Epidermal melanocyte (primary cell): Measurements from ENCODE around the gene MAP2K5.

Experiments used
- DNase-seq: peaks from one replicate; pipeline ENCODE4 v3.0.0; 2011; ENCODE audit warnings: low spot score; ENCODE audit not compliant: insufficient read length

MAP2K5 gene

DNA sequence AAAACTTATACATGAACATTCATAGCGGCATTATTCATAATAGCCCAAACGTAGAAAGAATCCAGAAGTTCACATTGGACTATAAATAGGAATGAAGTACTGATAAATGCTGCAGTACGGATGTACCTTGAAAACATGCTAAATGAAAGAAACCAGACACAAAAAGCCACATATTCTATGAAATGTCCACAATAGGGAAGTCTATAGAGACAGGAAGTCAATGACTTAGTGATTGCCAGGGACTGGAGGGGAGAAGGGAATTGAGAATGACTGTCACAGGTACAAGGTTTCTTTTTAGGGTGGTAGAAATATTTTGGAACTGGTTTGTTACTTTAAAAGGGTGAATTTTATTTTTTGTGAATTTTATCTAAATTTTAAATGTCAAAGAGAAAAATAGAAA, 211.4 kb downstream of the MAP2K5 start:
- no peak for DNase-seq

GRCh38 chr15:67755264-67755663, 212.8 kb downstream of the MAP2K5 start:
- DNase-seq, result no peak

- no peak for DNase-seq
Measured at GRCh38 chr15:67755936-67756335, 213.4 kb downstream of the MAP2K5 start.

- no peak for DNase-seq
Measured at GRCh38 chr15:67758619-67759300, 216.3 kb downstream of the MAP2K5 start.

DNA sequence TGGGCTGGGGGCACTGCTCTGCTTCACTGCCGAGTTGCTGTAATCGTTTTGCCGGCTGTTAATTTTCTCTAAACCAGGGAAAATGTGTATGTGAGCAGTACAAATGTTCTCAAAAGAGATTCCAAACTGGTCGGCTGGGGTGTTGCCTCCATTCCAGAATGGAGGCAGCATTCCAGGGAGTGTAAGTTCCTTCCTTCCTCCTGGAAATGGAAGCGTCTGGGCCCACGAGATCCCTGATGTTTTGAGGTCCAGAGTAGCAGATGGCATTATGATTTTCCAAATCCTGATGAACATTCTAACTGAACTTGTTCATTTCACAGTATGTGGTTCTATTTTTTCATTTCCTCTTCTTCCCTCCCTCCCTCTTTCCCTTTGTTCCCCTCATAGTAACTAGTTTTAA, 218.4 kb downstream of the MAP2K5 start:
- no peak for DNase-seq

GRCh38 chr15:67761343-67761742, 218.8 kb downstream of the MAP2K5 start:
- DNase-seq, result no peak

GRCh38 chr15:67762610-67763368, 220.3 kb downstream of the MAP2K5 start:
- no peak for DNase-seq

DNA sequence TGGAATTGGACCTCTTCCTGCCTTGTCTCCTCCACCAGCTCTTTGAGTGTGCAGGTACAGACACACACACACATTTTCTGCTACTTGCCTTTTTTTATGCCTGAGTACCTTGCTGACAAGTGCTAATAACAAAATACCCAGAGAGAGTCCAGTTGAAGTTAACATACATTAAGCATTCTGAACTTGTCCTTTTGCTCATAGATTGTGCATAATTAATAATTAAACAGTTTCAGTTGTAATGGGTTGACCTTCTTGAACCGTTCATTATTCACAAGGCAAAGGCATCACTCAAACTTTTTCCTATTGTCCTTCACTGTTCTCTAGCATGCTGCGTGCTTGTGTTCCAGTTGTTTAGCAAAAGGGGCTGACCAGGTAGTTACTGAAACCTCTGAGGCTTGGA, 223.2 kb downstream of the MAP2K5 start:
- DNase-seq, result no peak

- no peak for DNase-seq
Measured at GRCh38 chr15:67766968-67767367, 224.5 kb downstream of the MAP2K5 start.

DNA sequence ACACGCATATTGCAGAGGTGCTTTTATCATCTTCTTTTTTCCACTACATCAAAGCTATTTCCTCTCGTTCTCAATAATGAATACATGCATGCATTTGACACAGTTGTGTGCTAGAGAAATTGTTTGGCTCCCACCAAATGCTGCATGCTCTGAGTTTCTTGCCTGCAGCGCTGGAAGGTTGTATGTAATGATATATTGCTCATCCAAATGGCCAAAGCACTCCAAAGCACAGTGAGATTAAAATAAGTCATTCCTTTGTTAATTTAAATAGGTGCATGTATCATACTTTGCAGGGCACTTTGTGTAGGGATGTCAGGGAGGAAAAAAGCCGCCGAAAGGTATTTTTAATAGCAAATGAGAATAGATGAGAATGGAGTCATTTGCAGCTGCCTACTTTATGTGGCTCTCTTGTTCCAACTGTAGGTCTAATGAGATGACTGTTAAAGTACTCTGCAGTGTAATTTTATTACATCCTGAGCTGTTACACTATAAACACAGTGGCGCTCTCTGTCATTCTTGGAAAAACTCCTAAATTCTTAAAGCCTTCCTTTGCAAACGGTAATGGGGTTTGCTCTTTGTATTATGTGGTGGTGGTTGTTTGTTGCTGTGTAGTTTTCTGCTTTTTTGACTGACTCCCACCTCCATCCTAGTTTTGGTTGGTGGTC, 225.9 kb downstream of the MAP2K5 start:
- no peak for DNase-seq

DNA sequence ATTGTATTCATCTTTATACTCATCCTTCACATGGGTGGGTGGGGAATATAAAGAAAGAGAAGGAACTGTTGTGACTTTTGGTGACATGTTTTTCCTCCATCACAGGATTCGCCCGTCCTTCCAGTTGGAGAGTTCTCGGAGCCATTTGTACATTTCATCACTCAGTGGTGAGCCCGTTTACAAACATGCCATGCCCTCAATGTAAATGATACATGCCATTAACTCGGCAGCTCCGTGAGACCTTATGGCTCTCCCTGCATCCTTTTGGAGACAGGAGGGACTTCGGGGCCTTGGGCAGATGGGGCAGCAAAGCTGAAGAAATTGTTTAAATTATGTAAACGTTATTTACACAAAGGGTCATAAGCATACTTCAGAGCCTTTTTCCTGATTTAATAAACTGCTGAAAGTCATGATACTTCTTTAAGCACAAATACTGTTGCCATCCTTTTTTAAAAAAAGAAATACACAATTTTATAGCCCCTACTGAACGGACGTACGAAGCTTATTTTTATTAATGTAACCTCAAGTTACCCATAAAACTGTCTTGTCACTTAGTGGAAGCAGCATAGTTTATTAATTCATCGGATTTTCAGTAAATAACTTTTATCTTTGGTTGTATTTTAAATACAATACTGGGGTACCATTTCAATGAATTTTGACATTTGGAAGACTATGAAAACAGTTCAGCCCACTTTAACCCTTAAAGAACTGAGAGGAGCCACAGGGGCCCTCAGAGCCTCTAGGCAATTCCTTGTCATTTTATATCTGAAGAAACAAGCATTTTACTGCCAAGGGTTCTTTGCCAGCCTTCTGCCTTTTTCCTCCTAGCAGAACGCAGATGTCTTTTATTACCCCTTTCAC, 227.2 kb downstream of the MAP2K5 start:
- no peak for DNase-seq

DNA sequence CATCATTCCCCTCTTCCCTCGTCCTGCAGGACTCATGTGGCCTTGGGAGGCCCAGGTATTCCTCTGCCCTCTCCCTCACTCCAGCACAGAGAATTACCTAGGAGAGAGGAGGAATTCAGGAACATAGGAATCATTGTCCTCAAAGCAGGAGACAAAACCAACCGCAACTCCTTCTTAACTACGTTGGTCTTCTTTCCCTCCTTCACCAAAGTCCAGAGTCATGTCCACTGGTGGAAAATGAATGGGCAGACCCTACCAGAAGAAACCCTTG, 227.8 kb downstream of the MAP2K5 start:
- DNase-seq, result no peak

DNA sequence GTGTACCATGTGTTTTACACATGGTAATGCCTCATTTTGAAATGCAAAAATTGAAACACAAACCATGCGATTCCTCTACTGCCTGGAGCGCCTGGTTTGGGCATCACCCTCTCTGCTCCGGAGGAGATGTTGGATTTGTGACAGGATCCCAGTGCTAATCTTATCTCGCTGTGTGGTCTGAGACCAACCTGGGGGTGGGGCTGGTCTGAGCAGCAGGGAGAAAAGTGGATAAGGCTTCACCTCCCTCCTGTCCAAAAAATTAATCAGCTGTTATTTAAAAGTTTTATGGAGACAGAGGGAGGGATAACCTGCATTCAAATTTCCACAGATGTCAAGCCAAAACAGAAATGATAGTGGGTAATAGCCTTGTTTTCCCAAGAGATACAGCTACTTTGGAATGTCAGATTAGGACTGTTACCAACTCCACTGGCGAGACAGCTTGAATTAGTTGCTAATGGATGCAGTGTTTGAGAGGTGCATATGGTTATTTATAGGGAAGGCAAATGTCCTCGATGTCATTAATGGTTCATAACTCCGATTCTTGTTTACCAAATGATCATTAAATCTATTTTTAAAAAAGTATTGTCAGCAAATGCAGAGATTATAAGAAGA, 228.8 kb downstream of the MAP2K5 start:
- DNase-seq, result no peak

DNA sequence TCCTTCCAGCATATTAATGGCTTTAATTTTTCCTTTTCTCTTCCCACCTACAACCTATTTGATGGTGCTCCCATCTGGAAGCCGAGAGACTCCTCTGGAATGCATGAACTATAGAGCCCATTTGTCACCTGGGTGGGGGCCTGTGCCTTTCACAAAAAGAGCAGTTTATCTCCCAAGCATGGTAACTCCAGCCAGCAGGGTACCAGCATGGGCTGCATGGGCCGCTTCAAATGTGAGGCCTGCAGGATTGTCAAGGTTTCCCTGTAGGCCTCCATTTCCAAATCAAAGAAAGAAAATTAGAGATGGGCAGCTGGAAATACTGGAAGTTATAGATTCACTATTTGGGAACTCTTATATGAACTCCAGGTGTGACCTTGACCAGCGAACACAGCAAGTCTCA, 232.1 kb downstream of the MAP2K5 start:
- no peak for DNase-seq

DNA sequence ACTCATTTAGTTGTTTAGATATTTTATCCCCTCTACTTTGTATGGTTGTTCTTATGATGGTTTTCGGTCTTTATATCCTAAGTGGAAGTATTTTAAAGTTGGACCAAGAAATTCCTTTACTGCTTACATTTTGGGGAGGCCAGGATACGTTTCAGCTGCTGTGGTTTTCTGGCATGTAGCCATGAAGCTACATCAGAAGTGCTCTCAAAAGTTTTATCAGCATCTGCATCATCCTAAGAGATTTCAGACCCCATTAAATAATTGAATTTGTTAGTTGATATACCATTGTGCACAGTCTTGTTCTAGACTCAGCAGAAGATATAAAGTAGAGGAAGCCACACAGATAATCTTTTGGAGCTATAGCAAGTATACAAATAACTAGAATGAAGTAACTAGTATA, 232.7 kb downstream of the MAP2K5 start:
- no peak for DNase-seq

DNA sequence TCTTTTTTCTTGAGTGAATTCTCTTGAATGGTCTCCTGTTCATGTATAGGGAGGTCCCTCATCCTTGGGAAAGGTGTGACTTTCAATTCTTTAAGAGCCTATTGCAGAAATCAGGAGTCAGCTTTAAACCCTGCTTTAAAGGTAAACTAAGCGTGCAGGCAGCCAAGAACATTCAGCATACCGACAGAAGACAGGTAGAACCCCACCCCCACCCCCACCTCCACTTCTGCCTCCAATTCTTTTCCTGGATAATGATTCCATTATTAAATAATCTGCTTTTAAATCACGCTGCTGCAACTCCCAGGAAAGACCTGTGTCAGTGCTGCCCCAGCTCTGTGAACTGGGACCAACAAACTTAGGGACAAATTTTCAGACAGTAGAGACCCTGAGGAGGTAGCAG, 233.5 kb downstream of the MAP2K5 start:
- DNase-seq, result no peak

DNA sequence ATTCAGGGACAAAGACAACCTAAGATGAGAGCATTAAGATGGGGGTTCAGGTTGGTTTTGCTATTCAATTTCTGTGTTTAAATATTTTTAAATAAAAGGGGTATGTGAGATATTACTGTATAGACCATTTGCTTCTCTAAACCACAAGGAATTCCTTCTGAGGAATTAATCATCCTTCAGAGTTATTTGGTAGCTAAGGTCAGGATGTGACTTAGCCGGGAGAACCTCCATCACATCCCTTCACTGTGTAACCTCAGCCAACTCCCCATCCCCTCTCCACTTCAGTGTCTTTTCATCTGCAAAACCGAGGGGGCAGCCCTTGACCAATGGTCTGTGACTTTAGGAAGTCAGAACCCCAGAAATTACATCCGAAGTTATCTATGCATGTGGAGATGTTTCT, 234.1 kb downstream of the MAP2K5 start:
- no peak for DNase-seq

- no peak for DNase-seq
Measured at GRCh38 chr15:67777071-67777470, 234.6 kb downstream of the MAP2K5 start.

DNA sequence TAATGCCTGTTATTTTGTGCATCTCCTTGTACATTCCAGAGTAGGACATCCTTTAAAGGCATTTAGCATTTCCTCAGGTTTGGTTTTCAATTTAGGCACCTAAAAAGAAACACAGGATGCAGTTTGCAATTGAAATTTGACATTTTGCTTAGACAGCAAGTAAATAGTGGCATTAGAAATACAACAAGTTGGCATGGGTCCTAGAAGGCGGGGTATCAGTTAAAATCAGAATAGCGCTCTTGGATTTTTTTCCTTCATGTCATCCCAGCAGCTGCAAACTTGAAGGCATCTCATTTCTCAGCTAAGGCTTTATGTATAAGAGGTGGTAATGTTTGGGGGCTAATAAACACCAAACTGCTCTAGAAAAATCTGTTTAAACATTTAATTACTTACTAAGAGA, 235.3 kb downstream of the MAP2K5 start:
- no peak for DNase-seq

DNA sequence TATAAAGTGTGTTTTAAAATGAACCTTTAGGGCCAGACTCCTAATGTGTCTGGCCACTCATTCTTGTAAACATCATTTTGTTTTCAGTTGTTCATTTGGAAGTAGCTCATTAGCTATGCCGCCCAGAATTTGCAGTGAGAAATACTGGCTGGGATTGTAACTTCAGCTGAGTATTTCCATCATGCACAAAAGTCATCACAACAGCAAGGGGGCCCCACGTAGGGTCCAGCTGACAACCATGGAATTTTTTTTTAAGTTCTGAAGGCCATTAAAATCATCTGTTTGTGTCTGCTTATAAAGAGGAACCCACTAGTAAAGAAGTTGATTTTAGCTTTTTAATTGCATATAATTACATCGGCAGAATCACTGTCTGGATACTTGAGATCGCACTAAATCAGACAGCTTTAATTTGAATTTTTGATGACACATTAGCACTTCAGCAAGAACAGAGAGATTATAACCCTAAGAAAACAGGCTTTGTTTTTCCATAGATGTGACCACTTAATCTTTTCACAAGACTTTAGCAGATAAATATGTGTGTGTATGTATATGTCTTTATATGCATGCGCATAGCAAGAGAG, 236.6 kb downstream of the MAP2K5 start:
- DNase-seq, result no peak

DNA sequence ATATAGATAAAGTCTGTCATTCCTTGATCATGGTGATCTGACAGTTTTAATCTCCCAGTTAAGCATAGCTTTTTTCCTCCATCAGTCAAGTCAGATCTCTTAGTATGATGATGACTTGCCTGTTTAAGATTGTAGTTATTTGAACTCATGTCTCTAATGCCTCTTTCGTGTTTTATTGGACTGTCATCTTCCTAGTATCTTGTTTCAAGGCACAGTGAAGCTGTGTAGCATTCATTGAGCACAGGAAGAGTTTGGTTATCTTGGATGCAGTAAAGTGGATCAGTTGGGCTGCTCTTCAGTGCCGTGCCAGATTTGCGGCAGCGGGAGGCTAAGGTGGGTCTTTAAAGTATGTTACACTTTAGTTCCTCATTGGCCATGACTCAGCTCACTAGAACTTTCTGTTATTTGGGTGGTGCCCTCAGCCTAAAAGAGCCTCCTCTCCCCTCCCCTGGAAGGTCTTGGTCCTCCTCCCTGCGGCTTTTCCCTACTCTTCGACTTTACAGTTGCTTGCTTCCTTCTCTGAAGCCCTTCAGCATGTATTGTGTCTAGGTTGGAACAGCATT, 237.1 kb downstream of the MAP2K5 start:
- no peak for DNase-seq
